AG10803 (cell line): ENCODE measurements around the gene BACH2.
"Not testable (repeated sequence)": the region's sequence is repeated elsewhere in the genome, so short reads cannot be mapped to it uniquely, and the experiment has no call there.

Experiments used
- DNase-seq: peaks from one replicate; pipeline ENCODE4 v3.0.0; 2010; ENCODE audit warnings: low read depth
- H3K4me3 ChIP-seq: 2 replicates; pipeline ENCODE4 v1.5.1; 2011; ENCODE audit warnings: mild to moderate bottlenecking, low read length, control low read depth
- CTCF ChIP-seq: conservative IDR thresholded peaks from 2 replicates; pipeline ENCODE4 v1.5.1; 2011; ENCODE audit warnings: mild to moderate bottlenecking, low read length, control low read depth, inconsistent platforms

Gene BACH2

DNA sequence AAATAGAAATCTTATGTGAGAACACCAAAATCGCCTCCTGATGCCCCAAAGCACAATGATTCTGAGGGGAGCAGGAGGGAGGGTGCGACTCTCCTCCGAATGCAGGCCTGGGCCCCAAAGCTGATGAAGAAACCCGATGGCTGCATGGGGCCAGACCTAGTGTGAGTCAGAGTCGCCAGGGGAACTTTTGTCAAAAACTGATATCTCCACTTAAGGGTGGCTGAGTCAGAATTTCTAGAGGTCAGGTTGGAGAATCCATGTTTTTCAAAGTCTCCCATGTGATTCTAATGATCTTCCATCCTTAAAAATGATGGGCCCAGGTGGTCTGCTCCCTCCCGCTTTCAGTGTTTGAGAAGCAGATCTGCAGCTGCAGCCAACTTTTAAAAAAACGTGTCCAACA is 172.8 kb downstream of the BACH2 start:
- no peak for TF ChIP-seq CTCF
- H3K4me3 ChIP-seq = no peak overlapping the region
- DNase-seq = no peak

DNA sequence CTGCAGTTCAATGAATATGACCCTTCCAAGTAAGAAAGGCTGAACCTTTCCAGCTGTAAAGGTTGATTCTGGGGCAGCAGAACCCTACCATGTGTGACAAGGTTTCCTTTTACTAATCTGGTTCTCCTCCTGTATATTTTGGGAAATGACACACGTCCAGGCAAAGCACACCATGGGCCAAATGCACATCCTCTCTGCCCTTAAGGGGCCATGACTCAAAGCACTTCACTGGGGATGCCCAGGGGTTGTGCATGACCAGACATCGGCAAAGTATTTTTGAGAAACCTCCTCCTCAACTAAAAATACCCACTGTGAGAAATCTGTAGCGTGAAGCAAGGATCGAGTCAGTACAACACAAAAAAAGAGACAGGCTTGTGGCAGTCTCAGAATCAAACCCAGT is 174.7 kb downstream of the BACH2 start:
- no peak for TF ChIP-seq CTCF
- no peak overlapping the region for H3K4me3 ChIP-seq
- DNase-seq = no peak

- TF ChIP-seq CTCF = no peak
- DNase-seq = no peak
- no peak overlapping the region for H3K4me3 ChIP-seq
Observed at GRCh38 chr6:90120327-90120726, 176.3 kb downstream of the BACH2 start.

DNA sequence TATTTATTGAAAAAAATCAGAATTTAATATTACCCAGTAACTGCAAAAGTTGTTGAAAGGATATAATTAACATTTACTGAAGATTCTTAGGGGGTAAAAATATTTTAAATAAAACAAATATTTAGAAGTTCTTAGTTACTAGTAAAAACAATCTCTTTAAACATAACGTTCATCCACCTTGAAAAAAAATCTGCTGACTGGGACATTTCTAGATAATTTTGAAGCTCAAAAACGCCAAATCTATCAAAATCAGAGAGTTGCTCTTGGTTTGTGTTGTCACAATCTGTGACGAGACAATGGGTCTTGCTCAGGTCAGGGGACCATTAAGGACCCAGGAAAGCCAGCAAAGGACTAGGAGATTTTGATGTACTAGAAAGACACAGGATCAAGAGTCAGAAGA is 177.0 kb downstream of the BACH2 start:
- no peak for TF ChIP-seq CTCF
- DNase-seq = no peak
- no peak overlapping the region for H3K4me3 ChIP-seq

DNA sequence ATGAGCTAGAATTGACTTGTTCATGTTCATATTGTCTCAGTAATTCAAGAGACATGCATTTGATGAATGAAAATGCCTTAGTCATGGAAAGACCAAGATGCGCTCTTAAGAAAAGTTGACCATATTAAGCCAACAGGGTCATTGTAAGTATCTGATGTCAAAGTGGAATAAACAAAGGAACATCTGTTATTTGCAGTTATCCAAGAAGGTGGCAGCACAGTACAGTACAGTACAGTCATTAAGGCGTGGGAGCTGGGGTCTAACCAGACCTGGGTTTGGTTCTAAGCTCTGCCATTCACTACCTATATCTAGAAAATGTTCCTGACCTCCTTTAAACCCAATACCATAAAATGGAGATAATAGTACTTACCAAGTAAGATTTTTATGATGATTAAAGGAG is 178.1 kb downstream of the BACH2 start:
- H3K4me3 ChIP-seq = no peak overlapping the region
- no peak for DNase-seq
- no peak for TF ChIP-seq CTCF

DNA sequence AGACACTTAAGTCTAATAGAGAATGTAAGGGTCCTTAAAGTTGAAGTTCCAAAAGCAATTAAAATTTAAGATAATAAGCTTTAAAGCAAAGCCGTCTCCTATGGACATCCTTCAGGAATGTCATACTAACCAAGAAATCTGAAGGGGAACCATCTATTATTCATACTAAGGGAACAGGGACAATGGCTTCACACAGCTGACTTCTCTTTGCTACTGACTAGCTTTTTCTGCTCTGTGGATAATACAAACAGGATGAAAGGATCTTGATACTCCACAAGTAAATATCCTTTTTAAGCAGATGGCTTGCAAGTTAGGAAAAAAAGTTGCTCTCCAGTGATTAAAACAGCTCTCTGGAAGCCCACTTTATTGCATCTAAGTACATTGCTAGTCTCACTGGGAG is 178.6 kb downstream of the BACH2 start:
- H3K4me3 ChIP-seq = no peak overlapping the region
- TF ChIP-seq CTCF = no peak
- no peak for DNase-seq

DNA sequence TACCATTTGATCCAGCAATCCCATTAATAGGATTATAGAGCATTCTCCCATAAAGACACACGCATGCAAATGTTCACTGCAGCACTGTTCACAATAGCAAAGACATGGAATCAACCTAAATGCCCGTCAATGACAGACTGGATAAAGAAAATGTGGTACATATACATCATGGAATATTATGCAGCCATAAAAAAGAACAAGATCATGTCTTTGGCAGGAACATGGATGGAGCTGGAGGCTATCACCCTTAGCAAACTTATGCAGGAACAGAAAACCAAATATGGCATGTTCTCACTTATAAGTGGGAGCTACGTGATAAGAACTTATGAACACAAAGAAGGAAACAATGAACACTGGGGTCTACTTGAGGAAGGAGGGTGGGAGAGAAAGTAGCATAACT is 180.5 kb downstream of the BACH2 start:
- H3K4me3 ChIP-seq, DNase-seq: not testable (repeated sequence)

GRCh38 chr6:90113389-90113788 is 183.3 kb downstream of the BACH2 start:
- H3K4me3 ChIP-seq = no peak overlapping the region
- no peak for TF ChIP-seq CTCF
- DNase-seq = no peak
